GM12874 (cell line): ENCODE results near the gene DNTT.

Source experiments
- TF ChIP-seq, protein P1 (sequence below): IDR thresholded peaks from 2 replicates; pipeline ENCODE4 v1.5.1; 2011; ENCODE audit warnings: low read depth, mild to moderate bottlenecking, control low read depth, low read length, moderate library complexity; ENCODE audit not compliant: insufficient read depth

The DNTT gene

DNA sequence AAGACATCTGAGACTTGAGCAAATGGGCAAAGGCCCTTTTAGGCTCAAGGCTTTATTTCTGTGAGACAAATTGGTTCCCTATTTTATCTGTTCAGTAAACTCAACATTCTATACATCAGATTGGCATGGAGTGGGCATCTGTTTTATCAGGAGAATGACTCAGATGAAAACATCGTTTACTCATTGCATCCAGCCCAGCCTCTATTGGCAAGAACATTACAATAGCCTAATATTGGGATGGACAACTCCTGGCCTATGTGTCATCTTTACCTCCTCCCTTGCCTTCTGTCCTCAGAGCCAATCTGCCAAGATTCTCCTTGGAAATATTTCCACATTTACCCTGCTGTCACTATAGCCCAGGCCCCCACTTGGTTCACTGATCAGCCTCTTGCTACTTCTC is 27.4 kb upstream of the DNTT start:
- TF ChIP-seq, protein P1, sequence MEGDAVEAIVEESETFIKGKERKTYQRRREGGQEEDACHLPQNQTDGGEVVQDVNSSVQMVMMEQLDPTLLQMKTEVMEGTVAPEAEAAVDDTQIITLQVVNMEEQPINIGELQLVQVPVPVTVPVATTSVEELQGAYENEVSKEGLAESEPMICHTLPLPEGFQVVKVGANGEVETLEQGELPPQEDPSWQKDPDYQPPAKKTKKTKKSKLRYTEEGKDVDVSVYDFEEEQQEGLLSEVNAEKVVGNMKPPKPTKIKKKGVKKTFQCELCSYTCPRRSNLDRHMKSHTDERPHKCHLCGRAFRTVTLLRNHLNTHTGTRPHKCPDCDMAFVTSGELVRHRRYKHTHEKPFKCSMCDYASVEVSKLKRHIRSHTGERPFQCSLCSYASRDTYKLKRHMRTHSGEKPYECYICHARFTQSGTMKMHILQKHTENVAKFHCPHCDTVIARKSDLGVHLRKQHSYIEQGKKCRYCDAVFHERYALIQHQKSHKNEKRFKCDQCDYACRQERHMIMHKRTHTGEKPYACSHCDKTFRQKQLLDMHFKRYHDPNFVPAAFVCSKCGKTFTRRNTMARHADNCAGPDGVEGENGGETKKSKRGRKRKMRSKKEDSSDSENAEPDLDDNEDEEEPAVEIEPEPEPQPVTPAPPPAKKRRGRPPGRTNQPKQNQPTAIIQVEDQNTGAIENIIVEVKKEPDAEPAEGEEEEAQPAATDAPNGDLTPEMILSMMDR = no peak

DNA sequence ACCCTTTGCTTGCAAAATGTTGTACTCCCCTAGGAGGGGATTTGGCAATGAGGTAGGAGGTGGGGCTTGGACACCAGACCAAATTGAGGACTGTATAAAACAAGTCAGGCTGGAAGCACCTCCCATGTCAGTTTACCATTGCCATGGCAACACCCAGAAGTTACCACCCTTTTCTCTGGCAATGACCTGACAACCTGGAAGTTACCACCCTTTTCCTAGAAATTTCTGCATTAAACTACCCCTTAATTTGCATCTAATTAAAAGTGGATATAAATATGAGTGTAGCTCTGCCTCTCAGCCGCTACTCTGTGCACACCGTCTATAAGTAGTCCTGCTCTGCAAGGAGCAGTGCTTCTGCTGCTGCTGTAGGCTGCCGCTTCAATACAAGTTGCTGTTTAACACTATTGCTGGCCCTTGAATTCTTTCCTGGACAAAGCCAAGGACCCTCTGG is 25.0 kb upstream of the DNTT start:
- TF ChIP-seq, protein P1 = no peak

- TF ChIP-seq, protein P1 = no peak
Observed at GRCh38 chr10:96280859-96281258, 23.4 kb upstream of the DNTT start.

GRCh38 chr10:96281444-96282029 is 22.7 kb upstream of the DNTT start:
- TF ChIP-seq, protein P1 = no peak

- TF ChIP-seq, protein P1 = no peak
Observed at GRCh38 chr10:96283351-96283750, 20.9 kb upstream of the DNTT start.

- TF ChIP-seq, protein P1 = no peak
Observed at GRCh38 chr10:96283756-96284155, 20.5 kb upstream of the DNTT start.

GRCh38 chr10:96285331-96285752 is 18.9 kb upstream of the DNTT start:
- TF ChIP-seq, protein P1 = no peak
